ENCODE measurements around the gene GET3. TPM values are rescaled to one million over a fixed set of nuclear protein-coding genes. Genes with fewer than 3 reads are reported as not detected.

Gene GET3
- total RNA-seq (2022; extraction: Qiagen RNA extraction; ENCODE audit: low read depth): 78.4 to 98.3 TPM (median 91.2 TPM) in 5 replicates

DNA sequence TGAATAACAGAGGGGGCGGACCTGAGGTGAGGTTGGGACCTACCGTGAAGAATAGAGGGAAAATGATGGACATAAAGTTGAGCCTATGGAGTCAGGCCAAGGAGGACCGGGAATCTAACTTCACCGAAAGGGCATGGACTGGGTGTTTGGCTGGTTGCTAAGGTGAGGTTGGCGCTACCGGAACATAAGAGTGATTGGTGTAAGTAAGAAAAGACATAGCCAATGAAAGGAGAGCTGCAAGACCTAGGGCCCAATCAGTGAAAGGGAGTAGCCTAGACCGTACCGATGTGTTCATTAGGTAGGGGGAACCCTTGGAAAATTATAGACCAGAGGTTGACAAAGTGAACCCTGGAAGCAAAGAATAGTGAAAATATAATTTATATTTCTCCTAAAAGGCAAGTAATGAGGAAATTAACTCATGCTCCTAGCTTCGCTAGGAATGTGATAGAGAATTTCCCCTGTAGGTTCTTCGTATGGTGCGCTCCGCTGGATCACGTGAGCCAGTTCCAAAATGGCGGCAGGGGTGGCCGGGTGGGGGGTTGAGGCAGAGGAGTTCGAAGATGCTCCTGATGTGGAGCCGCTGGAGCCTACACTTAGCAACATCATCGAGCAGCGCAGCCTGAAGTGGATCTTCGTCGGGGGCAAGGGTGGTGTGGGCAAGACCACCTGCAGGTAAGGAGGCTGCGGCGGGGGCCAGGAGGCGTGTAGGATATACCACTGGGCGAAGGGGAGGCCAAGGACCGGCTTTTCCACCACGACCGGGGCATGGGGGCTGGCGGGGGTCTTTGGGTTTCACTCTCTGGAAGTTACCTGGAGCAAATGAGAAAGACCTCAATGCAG, at the start of gene GET3:
TSS of gene GET3 (plus strand) at position 503 of the 840 bp plus-strand sequence. CDS start at position 512, 9 bp downstream.

DNA sequence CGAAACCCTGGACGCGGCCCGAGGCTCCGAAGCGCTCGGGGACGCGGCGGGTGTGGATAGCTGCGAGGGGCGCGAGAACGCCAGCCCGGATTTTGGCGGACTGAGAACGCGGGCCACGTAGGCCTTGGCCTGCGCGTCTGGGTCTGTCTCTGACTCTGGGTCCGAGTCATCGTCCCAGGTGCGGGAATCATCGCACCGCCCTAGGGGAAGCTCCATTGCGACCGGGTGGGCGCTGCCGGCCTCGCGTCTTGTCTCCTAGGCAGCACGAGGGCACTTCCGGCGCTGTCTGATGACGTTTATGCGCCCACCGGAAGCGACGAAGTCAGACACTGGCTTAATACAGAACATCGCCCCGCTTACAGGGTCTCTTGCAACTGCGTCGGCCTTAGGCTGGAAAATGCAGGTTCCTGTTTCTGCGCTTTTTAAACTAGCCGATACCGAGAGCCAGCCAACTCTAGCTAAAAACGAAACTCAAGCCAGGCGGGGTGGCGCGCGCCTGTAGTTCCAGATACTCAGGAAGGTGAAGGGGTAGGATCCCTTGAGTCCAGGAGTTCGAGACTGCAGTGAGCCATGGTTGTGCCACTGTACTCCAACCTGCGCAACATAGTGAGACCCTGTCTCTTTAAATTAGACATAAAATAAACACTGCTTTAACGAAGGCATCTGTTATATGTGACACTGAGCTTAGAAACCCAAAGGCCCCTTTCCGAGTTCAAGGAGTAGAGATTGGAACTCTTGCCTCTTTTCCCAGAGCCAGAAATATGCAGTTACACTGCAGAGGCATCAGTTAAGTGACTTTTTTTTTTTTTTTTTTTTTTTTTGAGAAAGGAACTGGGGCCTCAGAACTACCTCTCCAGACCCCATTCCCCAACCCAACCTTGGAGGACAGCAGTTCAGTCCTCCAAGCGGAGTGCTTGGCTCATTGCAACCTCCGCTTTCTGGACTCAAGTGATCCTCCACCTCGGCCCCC, 40.6 kb upstream of the GET3 start, which contains the start of gene FBXW9:
TSS of gene FBXW9 (minus strand) at position 266 of the 970 bp plus-strand sequence. CDS start at position 216, 50 bp downstream.

DNA sequence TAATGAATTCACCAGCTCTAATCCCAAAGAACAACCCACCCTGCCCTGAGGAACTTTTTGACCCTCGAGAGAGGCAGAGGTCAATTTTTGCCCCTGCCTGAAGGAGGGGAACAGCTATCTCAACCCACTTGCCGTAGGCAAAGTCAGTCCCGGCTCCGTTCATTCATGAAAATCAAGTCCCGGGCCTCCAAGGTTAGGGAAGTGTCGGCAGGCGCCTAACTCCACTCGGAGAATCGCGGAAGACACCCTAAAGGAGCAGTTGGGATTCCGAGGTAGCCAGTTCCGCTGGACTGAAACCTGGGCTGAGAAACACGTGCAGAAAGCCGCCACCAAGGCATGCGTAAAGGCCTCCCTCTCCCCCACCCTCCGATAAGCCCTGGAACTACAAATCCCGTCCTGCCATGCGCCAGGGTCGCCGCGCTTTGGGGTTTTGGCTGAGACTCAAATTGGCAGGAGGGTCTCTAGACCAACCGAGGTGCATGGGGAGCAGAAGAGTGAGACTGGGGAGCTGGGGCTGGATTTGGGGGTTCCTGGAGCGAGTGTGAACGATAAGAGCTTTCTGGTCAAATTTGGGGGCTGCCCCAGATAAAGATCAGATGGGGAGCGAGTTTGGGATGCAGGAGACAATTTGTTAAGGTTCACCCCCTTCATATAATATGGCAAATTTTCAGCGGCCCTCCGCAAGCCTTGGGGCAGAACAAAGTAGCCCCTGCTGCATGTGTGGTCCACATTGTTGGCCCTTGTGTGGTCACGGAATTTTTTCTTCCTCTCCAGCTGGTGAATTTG, 13.5 kb upstream of the GET3 start, which contains the start of gene TNPO2:
TSS of gene TNPO2 (minus strand) at position 292 of the 786 bp plus-strand sequence. CDS start 2,955 bp downstream, outside the sequence.

DNA sequence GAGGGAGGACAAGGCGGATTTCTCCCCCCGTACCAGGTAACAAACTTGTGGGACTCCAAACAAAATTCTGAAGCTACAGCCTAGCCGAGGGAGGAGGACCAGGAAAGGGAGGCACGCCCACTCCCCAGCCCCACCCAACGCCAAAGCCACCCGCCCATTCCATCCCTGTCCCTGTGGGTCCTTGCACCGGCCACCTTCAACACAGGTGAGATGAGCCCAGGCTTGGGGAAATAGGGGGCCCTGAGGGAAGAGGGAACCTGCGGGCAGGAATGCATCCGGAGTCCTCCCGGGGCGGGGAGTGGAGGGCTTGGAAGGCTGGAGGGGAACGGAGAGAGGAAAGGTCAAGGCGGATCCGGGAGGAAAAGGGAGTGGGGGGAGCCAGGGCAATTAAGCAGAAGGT, 14.3 kb downstream of the GET3 start, which contains the start of gene BEST2:
TSS of gene BEST2 (plus strand) at position 157 of the 400 bp plus-strand sequence. CDS start 802 bp downstream, outside the sequence.

DNA sequence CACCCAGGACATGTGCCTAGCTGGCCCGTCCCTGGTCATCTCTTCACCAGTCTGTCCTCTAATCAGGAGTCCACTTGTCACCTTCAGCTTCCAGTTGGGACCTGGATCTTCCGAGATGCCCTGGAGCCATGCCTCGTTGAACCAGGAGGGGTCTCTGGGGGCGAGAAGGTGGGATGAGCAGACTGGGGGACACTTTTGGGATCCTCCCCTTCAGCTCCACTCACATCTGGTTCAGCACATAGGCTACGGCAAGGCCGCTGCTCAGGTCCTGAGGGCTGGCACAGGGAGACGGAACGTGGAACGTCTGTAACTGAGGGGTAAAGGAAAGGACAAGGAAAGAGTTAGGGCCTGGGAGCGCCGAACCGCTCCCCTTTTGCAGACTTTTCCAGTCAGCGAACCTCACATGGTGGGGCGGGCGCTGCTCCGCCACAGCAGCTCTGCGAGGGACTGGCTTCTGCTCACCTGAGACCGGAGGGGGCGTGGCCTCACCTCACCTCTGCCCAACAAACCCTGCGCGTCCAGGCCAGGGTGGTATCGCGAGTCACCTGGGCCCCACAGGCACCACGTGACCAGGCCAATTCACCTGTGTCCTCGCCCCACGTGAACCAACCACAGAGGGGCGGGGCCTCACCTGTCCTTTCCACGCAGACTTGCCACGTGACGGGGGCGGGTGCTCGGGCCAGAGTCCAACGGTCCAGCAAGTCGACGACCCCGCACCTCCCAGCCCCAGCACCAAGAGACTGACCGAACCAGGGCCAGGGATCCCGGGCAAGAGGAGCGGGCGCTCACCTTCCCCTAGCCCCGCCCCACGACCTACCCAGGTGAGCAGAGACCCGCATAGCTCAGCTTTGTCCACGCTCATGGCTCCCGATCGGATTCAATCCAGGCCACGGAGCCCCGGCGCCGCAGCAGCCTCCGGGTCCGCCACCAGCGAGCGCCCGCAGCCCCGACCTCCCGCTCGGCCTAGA, 37.6 kb downstream of the GET3 start, which contains the start of gene HOOK2:
TSS of gene HOOK2 (minus strand) at position 965 of the 968 bp plus-strand sequence. CDS start at position 862, 103 bp downstream.

DNA sequence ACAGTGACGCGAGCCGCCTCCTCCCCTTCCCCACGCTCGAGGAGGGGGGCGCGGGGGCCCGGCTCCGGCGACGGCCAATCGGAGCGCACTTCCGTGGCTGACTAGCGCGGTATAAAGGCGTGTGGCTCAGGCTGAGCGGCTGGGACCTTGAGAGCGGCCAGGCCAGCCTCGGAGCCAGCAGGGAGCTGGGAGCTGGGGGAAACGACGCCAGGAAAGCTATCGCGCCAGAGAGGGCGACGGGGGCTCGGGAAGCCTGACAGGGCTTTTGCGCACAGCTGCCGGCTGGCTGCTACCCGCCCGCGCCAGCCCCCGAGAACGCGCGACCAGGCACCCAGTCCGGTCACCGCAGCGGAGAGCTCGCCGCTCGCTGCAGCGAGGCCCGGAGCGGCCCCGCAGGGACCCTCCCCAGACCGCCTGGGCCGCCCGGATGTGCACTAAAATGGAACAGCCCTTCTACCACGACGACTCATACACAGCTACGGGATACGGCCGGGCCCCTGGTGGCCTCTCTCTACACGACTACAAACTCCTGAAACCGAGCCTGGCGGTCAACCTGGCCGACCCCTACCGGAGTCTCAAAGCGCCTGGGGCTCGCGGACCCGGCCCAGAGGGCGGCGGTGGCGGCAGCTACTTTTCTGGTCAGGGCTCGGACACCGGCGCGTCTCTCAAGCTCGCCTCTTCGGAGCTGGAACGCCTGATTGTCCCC, 54.2 kb downstream of the GET3 start, which contains the start of gene JUNB:
TSS of gene JUNB (plus strand) at position 142 of the 706 bp plus-strand sequence. CDS start at position 428, 286 bp downstream.

Other genes with a start within 250 kb of the GET3 start
- gene ZNF564, start 186.0 kb upstream of the GET3 start, total RNA-seq (2022; extraction: Qiagen RNA extraction; ENCODE audit: low read depth): 1.7 to 2.6 TPM (median 2.1 TPM) in 5 replicates
- gene ZNF490, start 126.7 kb upstream of the GET3 start, total RNA-seq (2022; extraction: Qiagen RNA extraction; ENCODE audit: low read depth): 0.62 to 1.1 TPM (median 0.84 TPM) in 5 replicates
- gene ZNF791, start 126.6 kb upstream of the GET3 start, total RNA-seq (2022; extraction: Qiagen RNA extraction; ENCODE audit: low read depth): 4.7 to 6.6 TPM (median 6.2 TPM) in 5 replicates
- gene MAN2B1, start 70.8 kb upstream of the GET3 start, total RNA-seq (2022; extraction: Qiagen RNA extraction; ENCODE audit: low read depth): 19.1 to 24.4 TPM (median 20.1 TPM) in 5 replicates
- 9.0 to 11.7 TPM (median 10.3 TPM) in 5 replicates for gene WDR83, start 70.7 kb upstream of the GET3 start, total RNA-seq (2022; extraction: Qiagen RNA extraction; ENCODE audit: low read depth)
- gene DHPS, start 55.6 kb upstream of the GET3 start, total RNA-seq (2022; extraction: Qiagen RNA extraction; ENCODE audit: low read depth): 38.6 to 51.8 TPM (median 48.5 TPM) in 5 replicates
- gene GNG14, start 49.5 kb upstream of the GET3 start, total RNA-seq (2022; extraction: Qiagen RNA extraction; ENCODE audit: low read depth): not detected in 5 replicates
- 10.8 to 13.2 TPM (median 12.6 TPM) in 5 replicates for gene FBXW9, start 40.9 kb upstream of the GET3 start, total RNA-seq (2022; extraction: Qiagen RNA extraction; ENCODE audit: low read depth)
- gene TNPO2, start 13.6 kb upstream of the GET3 start, total RNA-seq (2022; extraction: Qiagen RNA extraction; ENCODE audit: low read depth): 29.7 to 36.8 TPM (median 36.6 TPM) in 5 replicates
- gene TRIR, start 2.8 kb upstream of the GET3 start, total RNA-seq (2022; extraction: Qiagen RNA extraction; ENCODE audit: low read depth): 135 to 200 TPM (median 176 TPM) in 5 replicates
- gene BEST2, start 14.3 kb downstream of the GET3 start, total RNA-seq (2022; extraction: Qiagen RNA extraction; ENCODE audit: low read depth): 0.06 TPM in 1 of 5 replicates, not detected in the others
- 7.2 to 12.1 TPM (median 10.4 TPM) in 5 replicates for gene HOOK2, start 38.1 kb downstream of the GET3 start, total RNA-seq (2022; extraction: Qiagen RNA extraction; ENCODE audit: low read depth)
- 96.9 to 138 TPM (median 119 TPM) in 5 replicates for gene JUNB, start 54.0 kb downstream of the GET3 start, total RNA-seq (2022; extraction: Qiagen RNA extraction; ENCODE audit: low read depth)
- 0.59 to 0.91 TPM (median 0.74 TPM) in 5 replicates for gene PRDX2, start 64.3 kb downstream of the GET3 start, total RNA-seq (2022; extraction: Qiagen RNA extraction; ENCODE audit: low read depth)
- gene THSD8, start 64.6 kb downstream of the GET3 start, total RNA-seq (2022; extraction: Qiagen RNA extraction; ENCODE audit: low read depth): 0.90 to 13.2 TPM (median 10.8 TPM) in 5 replicates
- gene RNASEH2A, start 69.1 kb downstream of the GET3 start, total RNA-seq (2022; extraction: Qiagen RNA extraction; ENCODE audit: low read depth): 37.4 to 49.2 TPM (median 44.4 TPM) in 5 replicates
- 0.24 to 0.26 TPM in 2 of 5 replicates, not detected in the others for gene RTBDN, start 97.1 kb downstream of the GET3 start, total RNA-seq (2022; extraction: Qiagen RNA extraction; ENCODE audit: low read depth)
- gene MAST1, start 101.0 kb downstream of the GET3 start, total RNA-seq (2022; extraction: Qiagen RNA extraction; ENCODE audit: low read depth): 1.9 to 2.9 TPM (median 2.2 TPM) in 5 replicates
- 26.8 to 32.2 TPM (median 29.9 TPM) in 5 replicates for gene DNASE2, start 144.0 kb downstream of the GET3 start, total RNA-seq (2022; extraction: Qiagen RNA extraction; ENCODE audit: low read depth)
- gene KLF1, start 149.7 kb downstream of the GET3 start, total RNA-seq (2022; extraction: Qiagen RNA extraction; ENCODE audit: low read depth): 0.06 TPM in 1 of 5 replicates, not detected in the others
- gene GCDH, start 153.7 kb downstream of the GET3 start, total RNA-seq (2022; extraction: Qiagen RNA extraction; ENCODE audit: low read depth): 7.9 to 10.8 TPM (median 8.8 TPM) in 5 replicates
- 0.31 to 0.57 TPM (median 0.46 TPM) in 5 replicates for gene SYCE2, start 181.8 kb downstream of the GET3 start, total RNA-seq (2022; extraction: Qiagen RNA extraction; ENCODE audit: low read depth)
- gene FARSA, start 196.2 kb downstream of the GET3 start, total RNA-seq (2022; extraction: Qiagen RNA extraction; ENCODE audit: low read depth): 68.3 to 85.5 TPM (median 73.0 TPM) in 5 replicates
- 516 to 561 TPM (median 539 TPM) in 5 replicates for gene CALR, start 201.1 kb downstream of the GET3 start, total RNA-seq (2022; extraction: Qiagen RNA extraction; ENCODE audit: low read depth)
- 71.4 to 85.6 TPM (median 80.8 TPM) in 5 replicates for gene RAD23A, start 208.4 kb downstream of the GET3 start, total RNA-seq (2022; extraction: Qiagen RNA extraction; ENCODE audit: low read depth)
- gene GADD45GIP1, start 219.7 kb downstream of the GET3 start, total RNA-seq (2022; extraction: Qiagen RNA extraction; ENCODE audit: low read depth): 28.0 to 55.0 TPM (median 47.7 TPM) in 5 replicates
- gene DAND5, start 232.1 kb downstream of the GET3 start, total RNA-seq (2022; extraction: Qiagen RNA extraction; ENCODE audit: low read depth): 0.07 to 0.13 TPM (median 0.11 TPM) in 3 of 5 replicates, not detected in the others

All from A549 treated with DMSO at 1 μM for 4 hours (cell line).